NAMALWA (cell line): ENCODE measurements around the gene EMILIN2.
"Not testable (repeated sequence)": the region's sequence is repeated elsewhere in the genome, so short reads cannot be mapped to it uniquely, and the experiment has no call there.

Source experiments
- DNase-seq: peaks from one replicate; pipeline ENCODE4 v3.0.0-alpha.2; 2015; ENCODE audit warnings: low spot score

EMILIN2 gene

DNA sequence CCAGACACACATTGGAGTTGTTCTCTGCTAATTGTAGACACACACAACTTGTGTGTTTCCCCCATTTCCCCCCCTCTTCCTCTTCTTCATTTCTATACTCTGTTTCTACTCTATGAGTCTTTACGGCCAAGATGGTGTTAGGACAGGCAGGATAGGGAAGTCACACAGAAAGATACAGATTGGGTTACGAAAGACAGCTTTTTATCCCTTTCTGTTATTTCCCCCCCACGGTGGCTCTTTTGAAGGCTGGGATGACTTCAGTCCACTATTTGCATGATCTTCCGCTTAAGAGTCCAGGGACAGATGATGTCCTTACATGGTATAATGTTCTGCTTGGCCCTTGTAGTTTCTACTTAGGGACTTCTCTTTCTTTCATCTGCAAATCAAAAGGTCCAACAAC lies 1.6 kb upstream of the EMILIN2 start:
- no peak for DNase-seq

DNA sequence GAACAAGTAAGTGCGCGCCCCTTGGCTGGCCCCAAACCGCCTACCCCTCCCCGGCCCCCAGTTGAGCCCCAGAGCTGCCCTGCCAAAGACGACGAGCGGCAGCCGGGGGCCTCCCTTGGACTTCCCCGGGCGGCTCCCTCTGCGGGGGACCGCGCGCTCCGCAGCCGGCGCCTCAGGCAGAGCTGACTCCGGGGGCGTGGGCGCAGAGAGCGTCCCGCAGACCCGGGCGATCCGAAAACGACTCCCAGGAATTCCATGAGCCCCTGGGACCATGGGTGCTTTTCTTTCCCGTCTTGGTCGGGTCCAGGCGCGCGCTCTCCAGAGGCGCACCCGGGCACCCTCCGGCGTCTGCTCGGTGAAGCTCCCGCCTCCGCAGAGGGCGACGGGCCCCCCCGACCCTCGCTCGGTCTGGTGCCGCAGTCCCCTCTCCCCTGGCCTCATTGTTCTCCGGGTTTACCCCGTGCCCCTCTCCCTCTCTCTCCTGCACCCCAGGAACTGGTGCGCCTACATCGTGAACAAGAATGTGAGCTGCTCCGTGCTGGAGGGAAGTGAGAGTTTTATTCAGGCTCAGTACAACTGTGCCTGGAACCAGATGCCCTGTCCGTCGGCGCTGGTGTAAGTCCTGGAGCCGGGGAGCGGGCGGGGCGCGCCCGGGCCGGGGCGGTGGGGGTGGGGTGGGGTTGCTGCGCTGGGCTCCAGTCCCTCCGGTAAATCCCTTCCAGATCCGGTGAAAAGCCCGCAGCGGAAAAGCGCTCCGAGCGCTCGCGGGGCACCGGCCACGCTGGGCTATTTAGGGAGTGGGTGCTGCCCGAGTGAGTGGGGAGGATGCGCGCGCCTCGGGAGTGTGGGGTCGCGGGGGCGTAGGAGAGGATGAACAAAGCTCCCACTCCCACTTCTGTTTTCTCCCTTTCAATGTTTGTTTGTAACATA lies 776 bp downstream of the EMILIN2 start:
- no peak for DNase-seq

DNA sequence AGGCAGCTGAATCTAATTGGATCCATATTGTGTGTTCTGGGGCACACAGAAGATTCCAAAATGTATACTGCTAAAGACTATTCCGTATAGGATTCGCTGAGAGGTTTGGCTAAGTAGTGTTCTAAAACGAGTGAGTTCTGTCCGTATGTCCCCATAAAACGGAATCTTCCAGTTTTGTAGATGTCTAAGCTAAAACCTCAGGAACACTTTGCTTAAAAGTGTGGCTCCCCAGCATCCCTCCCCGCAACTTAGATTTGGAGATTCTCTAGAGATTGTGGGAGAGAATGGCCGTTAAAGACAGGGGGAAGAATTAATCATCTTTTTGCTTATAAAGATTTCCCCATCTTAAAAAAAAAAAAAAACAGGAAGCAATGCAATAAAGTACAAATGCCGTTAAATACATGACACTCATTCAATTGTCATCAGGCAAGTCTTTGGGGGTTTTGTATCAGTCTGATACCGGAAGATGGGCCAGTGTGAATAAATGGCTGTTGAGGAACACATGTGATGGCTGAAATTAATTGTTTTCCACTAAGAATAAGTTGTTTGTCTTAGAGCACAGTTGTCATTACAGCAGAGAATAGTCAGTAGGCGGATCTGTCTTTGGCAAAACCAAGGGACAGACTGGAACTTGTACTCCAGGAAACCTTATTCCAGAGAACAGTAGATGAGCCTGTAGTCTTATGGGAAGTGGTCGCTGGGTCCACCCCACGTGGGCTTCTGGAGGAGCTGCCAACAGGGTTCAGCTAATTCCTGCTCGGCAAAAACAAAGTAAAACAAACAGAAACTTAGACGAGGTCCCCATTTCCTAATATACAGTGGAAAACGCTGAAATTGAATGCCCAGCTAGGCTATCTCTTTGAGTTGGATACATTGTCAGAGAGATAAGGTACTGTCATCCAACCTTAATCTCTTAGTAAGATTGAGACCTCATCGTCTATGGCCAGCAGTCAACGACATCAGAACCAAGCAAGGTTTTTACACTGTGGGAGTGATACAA lies 1.7 kb downstream of the EMILIN2 start:
- no peak for DNase-seq

DNA sequence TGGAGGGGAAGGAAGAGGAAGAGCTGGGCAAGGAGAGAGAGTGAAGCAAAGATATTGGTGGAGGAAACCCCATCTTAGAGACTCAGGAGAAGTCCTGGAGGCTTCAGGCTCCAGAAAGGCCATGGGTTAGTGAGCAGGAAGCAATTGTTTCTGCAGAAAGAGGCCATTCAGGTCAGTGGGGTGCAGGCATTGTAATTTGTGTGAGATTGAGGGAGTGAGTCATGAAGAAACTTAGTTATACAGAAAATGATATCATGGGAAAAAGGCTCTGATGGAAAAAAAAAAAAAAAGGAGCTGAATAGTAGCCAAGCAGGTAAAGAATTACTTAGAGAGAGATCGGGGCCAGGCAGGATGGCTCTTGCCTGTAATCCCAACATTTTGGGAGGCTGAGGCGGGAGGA lies 4.0 kb downstream of the EMILIN2 start:
- DNase-seq, result no peak

DNA sequence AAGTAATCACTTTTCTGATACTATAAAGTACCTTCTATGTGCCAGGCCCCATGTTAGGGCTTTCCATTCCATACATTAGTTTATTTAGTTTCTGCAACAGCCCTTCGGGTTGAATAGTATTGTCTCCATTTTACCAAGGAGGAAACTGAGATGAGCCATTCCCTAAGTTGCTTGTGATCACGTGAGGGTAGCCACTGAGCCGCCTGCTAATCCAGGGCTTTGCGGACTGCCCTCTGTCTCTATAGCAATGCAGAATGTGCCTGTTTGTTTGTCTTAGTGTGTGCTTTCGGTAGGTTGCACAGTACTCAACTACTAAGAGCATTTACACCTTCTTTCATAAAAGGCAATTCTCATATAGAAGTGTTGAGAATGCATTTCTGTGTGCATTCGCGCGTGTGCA lies 5.0 kb downstream of the EMILIN2 start:
- DNase-seq, result no peak

DNA sequence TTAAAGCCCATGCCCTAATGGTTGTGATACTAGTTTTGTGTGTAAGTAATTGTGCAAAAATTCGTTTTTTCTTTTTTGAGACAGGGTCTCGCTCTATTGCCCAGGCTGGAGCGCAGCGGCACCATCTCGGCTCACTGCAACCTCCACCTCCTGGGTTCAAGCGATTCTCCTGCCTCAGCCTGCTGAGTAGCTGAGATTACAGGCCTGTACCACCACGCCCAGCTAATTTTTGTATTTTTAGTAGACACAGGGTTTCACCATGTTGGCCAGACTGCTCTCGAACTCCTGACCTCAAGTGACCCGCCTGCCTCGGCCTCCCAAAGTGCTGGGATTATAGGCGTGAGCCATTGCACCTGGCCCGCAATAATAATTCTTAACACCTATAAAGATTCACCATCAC lies 5.7 kb downstream of the EMILIN2 start:
- not testable (repeated sequence) for DNase-seq

DNA sequence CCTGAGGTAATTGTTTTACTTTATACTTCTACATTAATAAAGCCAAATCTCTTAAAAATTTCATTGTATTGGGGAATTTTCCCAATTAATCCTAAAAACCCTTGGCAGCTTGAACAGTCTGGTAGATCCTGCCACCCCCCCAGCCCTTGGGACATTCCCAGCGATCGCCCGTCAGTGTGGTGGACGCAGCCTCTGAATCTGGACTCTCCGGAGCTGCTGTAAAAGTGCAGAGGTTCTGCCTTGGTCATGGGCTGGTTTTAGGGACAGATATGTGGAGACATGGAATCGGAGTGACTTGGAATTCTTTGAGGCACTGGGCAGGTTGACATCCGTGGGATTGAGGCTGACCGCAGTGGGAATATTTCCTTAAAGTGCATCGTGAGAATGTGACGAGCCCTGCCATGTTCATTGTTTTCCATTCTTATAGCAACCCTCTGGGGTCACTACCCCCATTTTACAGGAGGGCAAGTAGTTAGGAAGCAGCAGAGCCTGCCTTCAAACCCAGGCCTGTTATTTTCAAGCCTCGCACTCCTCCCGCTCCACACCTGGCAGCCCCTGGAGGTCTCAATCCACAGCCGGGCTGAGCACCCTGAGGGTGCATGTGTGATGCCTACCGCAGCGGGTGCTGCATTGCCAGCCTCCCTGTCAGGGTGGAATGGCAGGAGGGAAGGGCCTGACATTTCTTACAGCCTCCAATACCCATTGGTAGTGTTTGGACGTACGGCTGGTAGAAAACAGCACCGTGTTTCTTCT lies 6.5 kb downstream of the EMILIN2 start:
- no peak for DNase-seq

DNA sequence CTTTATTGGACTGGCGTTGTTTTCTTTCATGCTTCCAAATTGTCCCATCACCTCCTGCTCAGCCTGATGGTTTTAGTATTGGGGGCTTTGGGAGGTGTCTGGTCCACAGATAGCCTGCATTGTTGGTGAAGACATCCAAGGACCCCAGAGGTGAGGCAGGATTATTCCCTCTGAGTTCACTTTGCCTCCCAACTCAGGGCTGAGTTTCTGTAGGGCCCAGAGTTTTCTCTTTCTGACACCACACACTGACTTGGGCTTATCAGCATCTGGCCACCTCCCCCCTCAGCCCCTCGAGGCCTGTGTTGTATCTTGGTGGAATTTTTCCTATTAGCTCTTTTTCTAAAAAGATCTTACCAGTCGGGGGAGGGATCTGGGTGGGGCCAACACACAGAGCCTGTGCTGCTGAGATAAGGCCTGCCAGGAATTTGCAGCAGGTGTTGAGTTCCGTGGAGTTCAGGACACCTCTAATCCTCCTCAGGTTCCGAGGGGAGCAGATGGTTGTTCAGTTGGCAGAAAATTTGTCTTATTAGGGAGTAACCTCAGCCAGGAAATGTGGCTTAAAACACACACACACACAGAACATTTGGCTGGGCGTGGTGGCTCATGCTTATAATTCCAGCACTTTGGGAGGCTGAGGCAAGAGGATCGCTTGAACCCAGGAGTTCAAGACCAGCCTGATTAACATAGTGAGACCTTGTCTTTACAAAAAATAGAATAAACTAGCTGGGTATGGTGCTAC lies 7.3 kb downstream of the EMILIN2 start:
- DNase-seq, result no peak

DNA sequence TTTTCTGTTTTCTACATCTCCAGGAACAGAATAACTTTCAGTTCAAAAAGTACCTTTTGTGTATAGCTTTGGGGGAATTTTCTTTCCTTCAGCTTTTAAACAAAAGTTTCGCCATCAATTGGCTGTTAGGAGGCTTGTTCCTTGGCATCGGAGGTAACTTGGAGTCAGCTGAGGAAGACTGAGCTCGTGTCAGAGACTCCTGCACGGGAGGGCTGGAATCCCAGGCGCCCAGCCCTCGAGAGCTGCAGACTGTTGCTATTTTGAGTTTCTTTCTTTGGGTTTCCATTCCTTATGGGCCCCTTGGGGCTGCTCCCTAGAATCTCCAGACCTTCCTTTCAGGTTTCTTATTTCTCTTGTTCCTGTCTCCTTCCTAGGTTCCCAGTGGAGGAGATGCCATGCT lies 8.1 kb downstream of the EMILIN2 start:
- DNase-seq, result no peak

DNA sequence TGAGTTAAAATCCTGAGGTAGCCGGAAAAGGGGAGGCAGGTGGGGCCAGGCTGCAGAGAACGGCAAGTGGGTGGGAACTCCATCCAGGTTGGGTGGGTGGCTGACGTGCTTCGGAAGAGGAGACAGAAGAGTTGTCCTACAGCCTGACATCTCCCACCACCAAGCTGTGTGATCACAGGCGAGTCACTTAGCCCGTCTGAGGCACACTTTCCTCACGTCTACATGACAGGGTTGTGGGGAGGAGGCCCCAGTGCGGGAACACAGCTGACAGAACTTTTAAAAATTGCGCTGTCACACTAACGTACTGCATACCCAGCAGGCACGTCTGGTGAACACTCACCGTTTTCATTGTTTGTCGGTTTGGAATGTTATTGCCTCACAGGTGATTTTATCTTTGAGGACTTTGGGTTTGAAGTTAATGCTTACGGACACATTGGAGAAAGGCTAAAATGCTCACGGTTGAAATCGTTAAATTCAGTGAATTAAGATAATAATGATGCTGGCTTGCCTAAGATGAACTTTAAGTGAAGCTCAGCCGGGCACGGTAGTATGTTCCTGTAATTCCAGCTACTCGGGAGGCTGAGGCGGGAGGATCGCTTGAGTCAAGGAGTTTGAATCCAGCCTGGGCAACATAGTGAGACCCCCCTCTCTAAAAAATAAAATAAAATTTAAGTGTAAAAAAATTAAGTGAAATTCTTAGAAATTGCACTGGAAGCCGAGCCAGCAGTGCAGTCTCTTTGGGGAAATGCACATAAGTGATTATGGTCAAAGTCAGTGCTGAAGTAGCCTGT lies 8.9 kb downstream of the EMILIN2 start:
- no peak for DNase-seq

DNA sequence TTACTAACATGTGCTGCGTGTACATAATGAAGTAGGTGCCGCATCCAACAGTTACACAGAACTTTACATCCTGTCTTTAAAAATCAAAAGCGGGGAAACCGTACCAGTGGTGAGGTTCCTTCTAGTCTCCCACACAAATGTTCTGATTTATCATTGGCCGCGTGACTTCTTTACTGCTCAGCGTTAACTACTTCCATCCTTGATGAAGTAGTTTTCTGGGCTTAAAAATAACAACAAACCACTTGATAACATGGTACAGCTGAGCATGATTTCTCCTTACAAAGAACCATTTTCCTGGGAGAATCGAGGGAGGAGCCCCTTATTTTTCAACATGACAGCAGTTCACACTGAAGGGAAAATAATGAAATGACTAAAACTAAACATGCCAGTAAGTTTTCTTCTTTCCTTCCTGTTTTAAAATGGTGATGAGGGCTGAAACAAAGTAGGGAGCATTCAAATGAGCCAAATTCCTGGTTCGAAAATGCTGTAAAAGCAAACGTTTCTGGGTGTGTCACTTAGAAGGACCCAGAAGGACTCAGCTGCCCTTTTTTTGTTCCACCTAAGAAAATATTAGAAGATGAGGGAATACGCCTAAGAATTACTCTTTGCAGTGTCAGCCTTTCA lies 9.9 kb downstream of the EMILIN2 start:
- no peak for DNase-seq

DNA sequence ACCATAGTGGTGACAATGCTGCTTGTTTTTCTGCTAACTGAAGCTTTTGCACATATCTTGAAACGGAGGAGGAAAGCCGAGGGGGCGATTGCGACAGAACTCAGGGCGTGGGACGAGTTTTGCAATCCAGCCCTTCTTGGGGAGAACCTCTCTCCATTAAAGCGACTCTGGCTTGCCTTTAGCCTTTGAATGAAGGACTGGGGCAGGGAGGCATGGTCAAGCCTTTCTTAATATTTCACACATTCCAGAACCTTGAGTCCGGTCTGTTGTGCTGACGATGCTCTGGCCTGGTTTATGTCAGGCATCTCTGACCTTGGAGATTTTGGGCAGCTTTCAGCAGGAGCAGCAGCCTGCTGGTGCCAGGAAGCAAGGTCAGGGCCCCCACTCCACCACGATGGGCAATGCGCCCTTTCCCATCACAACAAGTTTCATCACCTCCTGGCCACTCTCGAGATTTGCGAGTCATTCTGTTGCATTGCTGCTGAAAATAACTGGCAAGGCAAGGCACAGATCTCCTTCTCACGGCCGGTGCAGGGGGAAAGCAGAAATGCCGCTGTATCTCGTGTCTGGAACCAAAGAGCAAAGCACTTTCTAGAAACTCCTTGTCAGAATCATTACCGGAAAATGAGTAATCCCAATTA lies 10.8 kb downstream of the EMILIN2 start:
- DNase-seq, result no peak

DNA sequence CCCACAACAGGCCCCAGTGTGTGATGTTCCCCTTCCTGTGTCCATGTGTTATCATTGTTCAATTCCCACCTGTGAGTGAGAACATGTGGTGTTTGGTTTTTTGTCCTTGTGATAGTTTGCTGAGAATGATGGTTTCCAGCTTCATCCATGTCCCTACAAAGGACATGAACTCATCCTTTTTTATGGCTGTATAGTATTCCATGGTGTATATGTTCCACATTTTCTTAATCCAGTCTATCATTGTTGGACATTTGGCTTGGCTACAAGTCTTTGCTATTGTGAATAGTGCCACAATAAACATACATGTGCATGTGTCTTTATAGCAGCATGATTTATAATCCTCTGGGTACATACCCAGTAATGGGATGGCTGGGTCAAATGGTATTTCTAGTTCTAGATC lies 13.6 kb downstream of the EMILIN2 start:
- DNase-seq, result not testable (repeated sequence)

DNA sequence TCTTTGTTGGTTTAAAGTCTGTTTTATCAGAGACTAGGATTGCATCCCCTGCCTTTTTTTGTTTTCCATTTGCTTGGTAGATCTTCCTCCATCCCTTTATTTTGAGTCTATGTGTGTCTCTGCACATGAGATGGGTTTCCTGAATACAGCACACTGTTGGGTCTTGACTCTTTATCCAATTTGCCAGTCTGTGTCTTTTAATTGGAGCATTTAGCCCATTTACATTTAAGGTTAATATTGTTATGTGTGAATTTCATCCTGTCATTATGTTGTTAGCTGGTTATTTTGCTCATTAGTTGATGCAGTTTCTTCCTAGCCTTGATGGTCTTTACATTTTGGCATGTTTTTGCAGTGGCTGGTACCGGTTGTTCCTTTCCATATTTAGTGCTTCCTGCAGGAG lies 17.2 kb downstream of the EMILIN2 start:
- not testable (repeated sequence) for DNase-seq

DNA sequence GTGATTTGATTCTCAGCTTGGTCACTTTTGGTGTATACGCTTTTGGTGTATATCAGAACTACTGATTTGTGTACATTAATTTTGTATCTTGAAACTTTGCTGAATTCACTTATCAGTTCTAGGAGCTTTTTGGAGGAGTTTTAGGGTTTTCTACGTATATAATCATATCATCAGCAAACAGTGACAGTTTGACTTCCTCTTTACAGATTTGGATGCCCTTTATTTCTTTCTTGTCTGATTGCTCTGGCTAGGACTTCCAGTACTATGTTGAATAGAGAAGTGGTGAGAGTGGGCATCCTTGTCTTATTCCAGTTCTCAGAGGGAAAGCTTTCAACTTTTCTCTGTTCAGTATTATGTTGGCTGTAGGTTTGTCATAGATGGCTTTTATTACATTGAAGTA lies 19.7 kb downstream of the EMILIN2 start:
- DNase-seq, result not testable (repeated sequence)

DNA sequence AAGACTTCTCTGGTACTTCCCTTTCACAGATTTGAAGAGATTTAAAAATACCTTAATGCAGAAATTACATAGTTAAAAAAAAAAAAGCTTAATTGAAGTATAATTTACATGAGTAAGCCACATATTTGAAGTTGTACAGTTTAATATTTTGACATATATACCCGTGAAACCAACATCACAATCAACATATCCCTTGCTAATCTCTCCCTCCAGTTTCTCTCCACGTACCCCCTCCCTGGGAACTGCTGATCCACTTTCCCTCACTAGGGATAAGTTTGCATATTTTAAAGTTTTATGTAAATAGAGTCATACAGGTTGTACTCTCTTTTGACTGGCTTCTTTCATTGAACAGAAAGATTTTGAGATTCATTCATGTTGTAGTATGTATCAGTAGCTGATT lies 22.4 kb downstream of the EMILIN2 start:
- no peak for DNase-seq

DNA sequence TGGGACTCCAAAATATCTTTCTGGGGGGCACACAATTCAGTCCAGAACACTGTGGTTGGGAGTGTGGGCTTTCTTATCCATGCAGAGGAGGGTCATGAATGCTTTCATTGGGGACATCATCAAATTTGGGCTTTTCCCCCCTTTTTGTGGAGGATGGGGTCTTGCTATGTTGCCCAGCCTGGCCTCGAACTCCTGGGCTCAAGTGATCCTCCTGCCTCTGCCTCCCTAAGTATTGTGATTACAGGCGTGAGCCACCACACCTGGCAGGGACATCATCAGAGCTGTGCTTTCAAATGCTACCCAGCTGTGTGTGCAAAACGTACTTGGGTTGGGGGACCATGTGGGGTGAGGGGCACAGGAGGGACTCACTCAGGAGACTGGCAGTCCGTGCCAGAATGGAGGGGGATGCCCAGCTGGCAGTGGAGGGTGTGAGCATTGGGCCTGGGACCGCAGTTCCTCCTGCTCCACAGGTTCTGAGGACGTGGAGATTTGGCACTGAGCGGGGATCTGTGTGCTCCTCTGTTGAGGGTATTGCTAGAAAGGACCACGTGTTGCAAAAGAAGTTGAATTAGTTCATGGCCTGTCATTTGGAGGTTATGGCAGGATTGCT lies 24.4 kb downstream of the EMILIN2 start:
- no peak for DNase-seq

DNA sequence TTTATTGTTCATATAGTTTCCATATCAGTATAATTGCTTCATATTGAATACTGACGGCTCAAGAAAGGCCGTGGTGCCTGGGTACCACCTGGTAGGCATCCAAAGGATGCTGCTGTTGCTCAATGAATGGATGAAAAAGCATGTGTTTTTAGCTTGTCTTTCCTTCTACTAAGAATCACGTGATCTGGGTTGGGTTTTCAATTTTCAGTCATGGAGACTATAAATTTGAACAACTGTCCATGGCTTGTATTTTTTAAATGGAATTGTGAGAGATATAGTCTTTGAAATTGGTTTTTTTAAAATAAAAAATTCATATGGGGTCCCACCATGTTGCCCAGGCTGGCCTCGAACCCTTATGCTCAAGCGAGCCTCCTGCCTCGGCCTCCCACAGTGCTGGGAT lies 25.3 kb downstream of the EMILIN2 start:
- DNase-seq, result no peak

DNA sequence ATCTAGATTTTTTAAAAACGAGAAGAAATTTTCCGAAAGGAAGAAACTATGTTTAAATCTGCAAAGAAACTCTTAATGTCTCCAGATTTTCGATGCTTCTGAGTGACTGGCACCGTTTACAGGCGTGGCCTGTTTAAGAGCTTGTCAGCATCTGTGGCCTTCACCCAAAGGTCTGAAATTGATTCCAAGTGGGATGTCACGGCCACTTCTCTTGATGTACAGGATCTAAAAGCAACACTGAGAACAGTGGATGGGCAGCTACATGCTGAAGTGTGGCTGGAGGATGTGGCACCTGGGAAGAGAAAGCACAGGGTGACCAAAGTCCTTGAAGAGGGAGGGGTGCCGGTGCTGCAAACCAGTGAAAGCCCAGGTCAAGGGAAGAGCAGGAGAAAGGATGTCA lies 28.0 kb downstream of the EMILIN2 start:
- no peak for DNase-seq
